Measurements from ENCODE around the gene PNLDC1. TPM values are rescaled to one million over a fixed set of nuclear protein-coding genes. Genes with fewer than 3 reads are reported as not detected.

PNLDC1 gene
- total and polyA plus RNA-seq, 9 of the 15 experiments (the other 6 are each of a cell fraction or from before 2014, with no cell fraction given), result 0.12 TPM; not detected in 8

GRCh38 chr6:159858259-159858658, 58.2 kb downstream of the PNLDC1 start (continued):
- no peak for TF ChIP-seq ZHX1 (conservative IDR thresholded peaks at IDR 0.05; ENCODE audit: low read length)

- Histone ChIP-seq H3K9me1 (ENCODE audit: control insufficient read depth, insufficient read depth, low read length) (no peaks in the 10 kb centered on the region), H3K9ac (ENCODE audit: insufficient read depth in 1 of 2, low read depth in 2 of 2, low read length in 2 of 2) (no peak overlapping the region), H3K4me1 (replicated peaks in 1 of 2; ENCODE audit: control insufficient read depth in 2 of 2, insufficient read depth in 2 of 2, low read length in 2 of 2) (no peaks in the 10 kb centered on the region), H4K20me1 (replicated peaks; ENCODE audit: control insufficient read depth, insufficient read depth, low read length) (peaks cover 3% of the 10 kb centered on the region; the same call in 1 of the 2 replicates), H3K27me3 (ENCODE audit: control insufficient read depth in 2 of 2, insufficient read depth in 2 of 2, low read length in 2 of 2) (peaks cover 0 to 5% of the 10 kb centered on the region in 2 experiments; a peak in 3 of 5 replicates), H3K4me3 (no peak overlapping the region), H3K36me3 (ENCODE audit: control insufficient read depth, insufficient read depth, low read length) (no peaks in the 10 kb centered on the region), H3K4me2 (ENCODE audit: insufficient read depth, low read length) (no peak overlapping the region), H2AFZ (ENCODE audit: low read depth, low read length) (no peak overlapping the region), H3K27ac (ENCODE audit: extremely low read depth, low read depth, low read length) (no peak overlapping the region), H3K79me2 (ENCODE audit: control insufficient read depth, insufficient read depth, low read length) (no peaks in the 10 kb centered on the region), H3K9me3 (replicated peaks; ENCODE audit: control insufficient read depth, insufficient read depth, low read depth, low read length) (no peaks in the 10 kb centered on the region)
- FAIRE-seq, result no peak
- no TSS peak for BruUV-seq (replicated peaks)
- TF ChIP-seq SPI1 (IDR thresholded peaks at IDR 0.05; ENCODE audit: borderline replicate concordance, low read depth, low read length), result 0 out of 2 replicates have a peak, but pooled peaks have one; percentile 7
- TF ChIP-seq NFIC (IDR thresholded peaks at IDR 0.05), result peak; percentile 39; the same call in 1 of the 2 replicates
- no peak for TF ChIP-seq KAT2B (IDR thresholded peaks at IDR 0.05; ENCODE audit: low read depth, low read length)
- ChIA-PET CTCF (ENCODE audit: low intra/inter-chr PET ratio) (interaction anchor here (0.6 to 0.8 kb wide), 2 partner anchors 107 to 1655 kb away, joined by 4 to 5 read pairs; no protein-coding TSS in a partner anchor), POLR2A (no interaction called here)
- intact Hi-C loops (cut with micrococcal nuclease) (loop anchor here (5.0 to 10.0 kb wide), 3 partner anchors 242 to 404 kb away; no protein-coding TSS in a partner anchor), in situ Hi-C loops (cut with MboI) (loop anchor here (10.0 kb wide), 1 partner anchor 594 kb away; no protein-coding TSS in a partner anchor)
- ATAC-seq, result no peak
- DNase-seq (ENCODE audit: extremely low read depth in 1 of 4, low spot score in 3 of 4), result no peak
- WGBS (ENCODE audit: insufficient coverage, low coverage, missing lambda C conversion rate), result 0% methylated on average over 1 of the region's 1 CpG
These were observed 60.4 kb downstream of the PNLDC1 start for GRCh38 chr6:159860482-159860881.
